Testis (tissue), 3 donors: ENCODE measurements around the gene SCRT2. TPM values are rescaled to one million over a fixed set of nuclear protein-coding genes. Genes with fewer than 3 reads are reported as not detected.

Source experiments
- DNase-seq: peaks from one replicate; pipeline ENCODE4 v3.0.0-alpha.2; 2019
- H3K27ac ChIP-seq, 2 donors: fragments of 200-600 bp; sonication (generic); one replicate each; pipeline ENCODE4 v1.5.1; 2019
- H3K27me3 ChIP-seq: fragments of 200-600 bp; sonication (generic); one replicate; pipeline ENCODE4 v1.5.1; 2019
- H3K36me3 ChIP-seq: fragments of 200-600 bp; sonication (generic); one replicate; pipeline ENCODE4 v1.5.1; 2017; ENCODE audit warnings: low read depth; ENCODE audit errors: missing control alignments
- H3K4me1 ChIP-seq: fragments of 200-600 bp; sonication (generic); one replicate; pipeline ENCODE4 v1.5.1; 2019
- H3K4me3 ChIP-seq, 2 donors: fragments of 200-600 bp; sonication (generic); one replicate each; pipeline ENCODE4 v1.5.1; 2017 to 2019
- H3K9me3 ChIP-seq: fragments of 200-600 bp; sonication (generic); one replicate; pipeline ENCODE4 v1.5.1; 2017
- CTCF ChIP-seq, 3 experiments: fragments of 450-650 bp in 2 of 3; fragments of 200-600 bp in 1 of 3; sonication (generic) in 1 of 3; IDR thresholded peaks; one replicate each; pipeline ENCODE4 v1.5.1; 2016 to 2019; ENCODE audit warnings: antibody characterized with exemption in 3 of 3, mild to moderate bottlenecking in 2 of 3, moderate library complexity in 1 of 3
- POLR2A ChIP-seq: fragments of 450-650 bp; IDR thresholded peaks from one replicate; pipeline ENCODE4 v1.6.1; 2017; ENCODE audit warnings: antibody characterized with exemption, mild to moderate bottlenecking, moderate library complexity
- WGBS, 2 donors: methylation state at CpG; one replicate each; pipeline ENCODE4 v1.1.5; 2018; 5-methylcytosine and 5-hydroxymethylcytosine counted together
- intact Hi-C: fragments of 100-400 bp; cut with DNase I; formaldehyde crosslinking; loops from one replicate; pipeline ENCODE4 v1.15.1; 2023; ENCODE audit warnings: low total_unique reads
- polyA plus RNA-seq: library from polyadenylated mRNA; stranded (reverse); fragments of 350-450 nt; fragmentation: Illumina TruSeq; extraction: RNeasy Lipid Tissue Mini Kit (QIAGEN cat#74804); gene quantifications from one replicate; pipeline ENCODE4 v1.2.3, GENCODE V29; 2014; ENCODE audit warnings: low read depth, low replicate concordance; ENCODE audit not compliant: insufficient read depth
- total RNA-seq, 2 donors: library from RNA; depleted of rRNA; stranded (reverse); fragments of >200 nt; gene quantifications; one replicate each; pipeline ENCODE4 v1.2.3, GENCODE V29; 2016

SCRT2 gene
- total and polyA plus RNA-seq, 3 donors from 2014 or later, result 0.13 to 0.39 (median 0.19) TPM

- 83 to 84% methylated on average over 13 of the region's 13 CpGs for WGBS, 2 donors
- intact Hi-C loops, result no loop called here
- Histone ChIP-seq H3K36me3 (no peaks in the 10 kb centered on the region), H3K4me3 (no peak overlapping the region), H3K9me3 (no peaks in the 10 kb centered on the region), H3K27me3 (no peaks in the 10 kb centered on the region), H3K27ac (no peak overlapping the region), H3K4me1 (no peaks in the 10 kb centered on the region)
- DNase-seq, result no peak
- TF ChIP-seq POLR2A (no peak), CTCF (IDR thresholded peaks at IDR 0.05) (no peak)
These were observed 32.0 kb upstream of the SCRT2 start for GRCh38 chr20:707451-708110.

GRCh38 chr20:706366-706885 is 30.8 kb upstream of the SCRT2 start:
- H3K27me3 ChIP-seq, result no peaks in the 10 kb centered on the region
- WGBS, 2 donors, result 80 to 87% methylated on average over 5 to 8 of the region's 8 CpGs
- no peak for DNase-seq

GRCh38 chr20:704726-705125 is 29.1 kb upstream of the SCRT2 start:
- no peak for DNase-seq
- no peak overlapping the region for H3K4me3 ChIP-seq
- TF ChIP-seq POLR2A, result no peak
- no peak for TF ChIP-seq CTCF (IDR thresholded peaks at IDR 0.05)
- H3K4me1 ChIP-seq, result peaks cover 2% of the 10 kb centered on the region
- no peaks in the 10 kb centered on the region for H3K27me3 ChIP-seq
- no peaks in the 10 kb centered on the region for H3K36me3 ChIP-seq
- H3K27ac ChIP-seq, result no peak overlapping the region
- intact Hi-C loops, result no loop called here
- H3K9me3 ChIP-seq, result no peaks in the 10 kb centered on the region
- WGBS, 2 donors, result 89 to 92% methylated on average over 4 of the region's 4 CpGs

More at GRCh38 chr20:706366-706885, 30.8 kb upstream of the SCRT2 start:
- H3K9me3 ChIP-seq, result no peaks in the 10 kb centered on the region
- intact Hi-C loops, result no loop called here
- TF ChIP-seq POLR2A (no peak), CTCF (IDR thresholded peaks at IDR 0.05) (no peak)
- no peaks in the 10 kb centered on the region for H3K36me3 ChIP-seq
- no peak overlapping the region for H3K27ac ChIP-seq
- no peak overlapping the region for H3K4me3 ChIP-seq
- H3K4me1 ChIP-seq, result no peaks in the 10 kb centered on the region

GRCh38 chr20:703426-703825 is 27.8 kb upstream of the SCRT2 start:
- H3K27ac ChIP-seq, result no peak overlapping the region
- 78 to 84% methylated on average over 5 to 8 of the region's 8 CpGs for WGBS, 2 donors
- H3K36me3 ChIP-seq, result no peaks in the 10 kb centered on the region
- H3K9me3 ChIP-seq, result no peaks in the 10 kb centered on the region
- no peaks in the 10 kb centered on the region for H3K27me3 ChIP-seq
- H3K4me1 ChIP-seq, result peaks cover 4% of the 10 kb centered on the region
- TF ChIP-seq CTCF (IDR thresholded peaks at IDR 0.05) (no peak), POLR2A (no peak)
- DNase-seq, result no peak
- intact Hi-C loops, result no loop called here
- no peak overlapping the region for H3K4me3 ChIP-seq

- peaks cover 4% of the 10 kb centered on the region for H3K4me1 ChIP-seq
- WGBS, 2 donors, result 57 to 68% methylated on average over 2 of the region's 2 CpGs
- H3K27ac ChIP-seq, result no peak overlapping the region
- intact Hi-C loops, result no loop called here
- TF ChIP-seq POLR2A, result no peak
- TF ChIP-seq CTCF (IDR thresholded peaks at IDR 0.05), result no peak
- H3K9me3 ChIP-seq, result no peaks in the 10 kb centered on the region
- H3K36me3 ChIP-seq, result no peaks in the 10 kb centered on the region
- no peak overlapping the region for H3K4me3 ChIP-seq
- DNase-seq, result no peak
- no peaks in the 10 kb centered on the region for H3K27me3 ChIP-seq
These were observed 27.4 kb upstream of the SCRT2 start for GRCh38 chr20:703006-703405.
